Bronchial epithelial cell (primary cell): ENCODE data around the gene GRK5. TPM values are rescaled to one million over a fixed set of nuclear protein-coding genes. Genes with fewer than 3 reads are reported as not detected.
A peak's percentile ranks its signal among the peaks of the same experiment; 100 is the strongest.

Source experiments
- DNase-seq: peaks from one replicate; pipeline ENCODE4 v3.0.0-alpha.2; 2010; ENCODE audit warnings: low read depth
- FAIRE-seq: peaks from 2 replicates; lab custom pipeline; 2011; peaks lifted over from hg19 to GRCh38; lab: Jason Lieb, UNC
- H3K27me3 ChIP-seq: 2 replicates; pipeline ENCODE4 v1.5.1; 2011; ENCODE audit warnings: low read length; ENCODE audit not compliant: control insufficient read depth, insufficient read depth
- H3K36me3 ChIP-seq: 2 replicates; pipeline ENCODE4 v1.5.1; 2011; ENCODE audit warnings: low read length; ENCODE audit not compliant: control insufficient read depth, insufficient read depth
- H3K4me3 ChIP-seq: 2 replicates; pipeline ENCODE4 v1.5.1; 2011; ENCODE audit warnings: mild to moderate bottlenecking, low read depth, low read length, control low read depth
- CTCF ChIP-seq: IDR thresholded peaks from 2 replicates; pipeline ENCODE4 v1.5.1; 2011; ENCODE audit warnings: mild to moderate bottlenecking, moderate library complexity, low read length, control low read depth, inconsistent platforms; ENCODE audit not compliant: insufficient read depth, severe bottlenecking
- total RNA-seq: library from RNA; depleted of rRNA; stranded (reverse); fragments of >200 nt; gene quantifications from 2 replicates; pipeline ENCODE4 v1.2.1, GENCODE V29; 2014

Gene GRK5
- total RNA-seq, 1 donor from 2014 or later = 2.4 TPM

DNA sequence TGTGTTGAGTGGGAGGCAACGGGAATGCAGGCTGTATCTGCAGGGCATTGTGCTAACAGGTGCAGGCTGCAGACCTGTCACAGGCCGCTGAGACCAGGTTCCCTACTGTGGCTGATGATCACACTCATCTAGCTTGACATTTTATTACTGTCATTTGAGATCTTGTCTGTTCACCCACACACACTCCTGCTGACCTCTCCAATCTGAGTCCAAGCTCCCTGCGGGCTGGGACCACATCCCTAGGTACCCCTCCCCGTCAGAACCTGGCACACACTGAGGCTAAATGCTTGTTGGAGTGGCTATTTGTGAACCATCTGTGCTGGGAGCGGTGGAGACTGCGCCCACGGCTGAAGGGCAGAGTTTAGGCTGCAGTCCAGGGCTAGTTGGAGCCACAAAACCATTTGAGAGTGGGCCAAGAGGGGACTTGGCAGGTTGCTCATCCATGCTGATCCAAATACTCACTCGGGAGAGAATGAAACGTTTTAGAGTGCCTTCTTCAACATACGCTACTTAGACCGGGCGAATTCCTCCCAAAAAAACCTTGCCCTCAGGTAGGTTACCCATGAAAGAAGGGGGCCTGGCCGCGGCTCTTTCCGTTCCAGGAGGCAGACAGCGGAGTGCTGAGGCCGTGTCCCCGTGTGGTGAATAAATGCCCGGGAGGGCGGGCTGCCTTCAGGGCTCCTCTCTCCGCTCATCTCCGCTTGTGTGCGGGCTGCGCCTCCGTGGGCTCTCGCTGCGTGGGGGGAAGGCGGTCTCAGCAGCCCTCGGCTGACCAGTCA is 170.8 kb downstream of the GRK5 start:
- H3K4me3 ChIP-seq = no peak overlapping the region
- no peak for TF ChIP-seq CTCF
- DNase-seq (no peak), FAIRE-seq (no peak)
- H3K27me3 ChIP-seq = no peaks in the 10 kb centered on the region
- no peaks in the 10 kb centered on the region for H3K36me3 ChIP-seq

GRCh38 chr10:119378737-119379067 is 171.3 kb downstream of the GRK5 start:
- DNase-seq (no peak), FAIRE-seq (no peak)
- TF ChIP-seq CTCF = no peak
- no peak overlapping the region for H3K4me3 ChIP-seq
- H3K27me3 ChIP-seq = no peaks in the 10 kb centered on the region
- no peaks in the 10 kb centered on the region for H3K36me3 ChIP-seq

DNA sequence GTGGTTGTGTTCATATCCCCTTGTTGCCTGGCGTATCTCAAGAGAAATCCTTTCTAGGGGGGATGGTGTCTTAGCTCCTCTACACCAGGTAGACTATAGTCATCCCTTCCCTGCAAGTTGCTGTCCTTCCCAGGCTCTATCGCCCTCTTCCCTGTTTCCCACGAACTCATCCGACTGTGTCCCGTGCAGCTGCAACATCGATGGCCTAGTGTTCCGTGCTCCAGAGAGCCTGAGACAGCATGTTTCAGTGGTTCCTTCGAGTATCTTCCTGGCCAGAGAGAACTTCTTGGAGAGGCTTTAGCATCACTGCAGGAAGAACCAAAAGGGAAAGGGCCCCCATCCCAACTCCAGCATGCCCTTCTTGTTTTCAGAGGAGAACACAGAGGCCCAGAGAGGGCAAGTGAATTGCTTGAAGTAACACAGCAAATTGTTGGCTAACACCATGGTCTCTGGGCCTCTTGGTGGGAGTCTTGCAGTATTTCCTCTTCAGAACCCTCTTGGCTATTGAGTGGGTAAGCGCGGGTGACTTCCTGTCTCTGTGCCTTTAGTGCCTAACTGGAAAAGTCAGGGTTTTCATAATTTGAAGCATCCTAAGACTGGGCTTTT is 172.2 kb downstream of the GRK5 start:
- no peak for DNase-seq
- Histone ChIP-seq H3K27me3 (no peaks in the 10 kb centered on the region), H3K36me3 (no peaks in the 10 kb centered on the region), H3K4me3 (no peak overlapping the region)
- no peak for TF ChIP-seq CTCF
- peak; percentile 32 for FAIRE-seq

GRCh38 chr10:119383174-119383856 is 175.9 kb downstream of the GRK5 start:
- no peak for DNase-seq
- no peaks in the 10 kb centered on the region for H3K27me3 ChIP-seq
- no peak for FAIRE-seq
- H3K36me3 ChIP-seq = no peaks in the 10 kb centered on the region
- TF ChIP-seq CTCF = no peak
- no peak overlapping the region for H3K4me3 ChIP-seq

DNA sequence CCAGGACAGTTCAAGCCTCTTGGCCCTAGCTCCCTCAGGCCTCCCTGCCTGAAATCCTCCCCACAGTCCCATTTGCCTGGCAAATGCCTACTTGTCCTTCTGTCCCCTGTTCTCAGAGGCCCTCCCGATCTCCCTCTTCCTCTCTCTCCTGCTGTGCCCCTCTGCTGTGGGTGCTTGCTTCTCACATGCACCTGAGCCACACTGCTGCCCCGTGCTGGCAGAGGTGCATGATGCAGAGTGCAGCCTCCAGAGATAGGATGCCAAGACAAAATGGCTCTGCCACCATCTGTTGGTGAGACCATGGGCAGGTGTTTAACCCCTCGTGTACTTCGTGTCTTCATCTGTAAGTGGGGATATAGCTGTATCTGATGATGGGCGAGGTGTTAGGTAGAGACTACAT is 176.8 kb downstream of the GRK5 start:
- no peak for FAIRE-seq
- H3K36me3 ChIP-seq = no peaks in the 10 kb centered on the region
- H3K4me3 ChIP-seq = no peak overlapping the region
- no peaks in the 10 kb centered on the region for H3K27me3 ChIP-seq
- DNase-seq = no peak
- no peak for TF ChIP-seq CTCF
